Fibroblast of peridontal ligament (primary cell): Measurements from ENCODE around the gene CPNE8.
"Not testable (repeated sequence)": the region's sequence is repeated elsewhere in the genome, so short reads cannot be mapped to it uniquely, and the experiment has no call there.

ENCODE experiments used
- DNase-seq: peaks from one replicate; pipeline ENCODE4 v3.0.0-alpha.2; 2010; ENCODE audit errors: extremely low read depth

CPNE8 gene

GRCh38 chr12:38825006-38825405, 80.4 kb downstream of the CPNE8 start:
- DNase-seq: no peak

GRCh38 chr12:38823738-38824137, 81.7 kb downstream of the CPNE8 start:
- DNase-seq: peak; percentile 22

GRCh38 chr12:38823314-38823713, 82.1 kb downstream of the CPNE8 start:
- no peak for DNase-seq

- DNase-seq: no peak
Measured at GRCh38 chr12:38817942-38818341, 87.4 kb downstream of the CPNE8 start.

GRCh38 chr12:38813923-38814322, 91.5 kb downstream of the CPNE8 start:
- DNase-seq: no peak

GRCh38 chr12:38811814-38812356, 93.5 kb downstream of the CPNE8 start:
- no peak for DNase-seq

- DNase-seq: no peak
Measured at GRCh38 chr12:38809832-38810231, 95.6 kb downstream of the CPNE8 start.

GRCh38 chr12:38788106-38788505, 117.3 kb downstream of the CPNE8 start:
- DNase-seq: peak; percentile 2

- no peak for DNase-seq
Measured at GRCh38 chr12:38785381-38785780, 120.0 kb downstream of the CPNE8 start.

- DNase-seq: no peak
Measured at GRCh38 chr12:38783304-38783703, 122.1 kb downstream of the CPNE8 start.

- no peak for DNase-seq
Measured at GRCh38 chr12:38782359-38782758, 123.0 kb downstream of the CPNE8 start.

GRCh38 chr12:38776647-38777046, 128.7 kb downstream of the CPNE8 start:
- DNase-seq: peak; percentile 3

- DNase-seq: no peak
Measured at GRCh38 chr12:38775457-38775856, 129.9 kb downstream of the CPNE8 start.

GRCh38 chr12:38772437-38772836, 133.0 kb downstream of the CPNE8 start:
- DNase-seq: no peak

- peak; percentile 37 for DNase-seq
Measured at GRCh38 chr12:38771871-38772270, 133.5 kb downstream of the CPNE8 start.

GRCh38 chr12:38761636-38762342, 143.6 kb downstream of the CPNE8 start:
- DNase-seq: no peak

- DNase-seq: no peak
Measured at GRCh38 chr12:38761111-38761510, 144.3 kb downstream of the CPNE8 start.

GRCh38 chr12:38759621-38760020, 145.8 kb downstream of the CPNE8 start:
- DNase-seq: no peak

- no peak for DNase-seq
Measured at GRCh38 chr12:38746744-38747143, 158.6 kb downstream of the CPNE8 start.

GRCh38 chr12:38745601-38746000, 159.8 kb downstream of the CPNE8 start:
- DNase-seq: no peak

- DNase-seq: peak; percentile 15
Measured at GRCh38 chr12:38744041-38744440, 161.3 kb downstream of the CPNE8 start.

- not testable (repeated sequence) for DNase-seq
Measured at GRCh38 chr12:38742496-38742895, 162.9 kb downstream of the CPNE8 start.

- no peak for DNase-seq
Measured at GRCh38 chr12:38736821-38737220, 168.6 kb downstream of the CPNE8 start.

GRCh38 chr12:38732761-38733160, 172.6 kb downstream of the CPNE8 start:
- no peak for DNase-seq
